Activated CD4-positive, alpha-beta T cell treated with anti-CD3 and anti-CD28 coated beads, Interleukin-2, amount 10 ng/mL, durations not matched to agents 24 days and 14 days (primary cell): ENCODE data around the gene FOSL1. TPM values are rescaled to one million over a fixed set of nuclear protein-coding genes. Genes with fewer than 3 reads are reported as not detected.

Source experiments
- DNase-seq: peaks from one replicate; pipeline ENCODE4 v3.0.0; 2022
- H3K27ac Mint-ChIP-seq: one replicate; pipeline ENCODE4 v1.8.0; 2022; ENCODE audit warnings: mild to moderate bottlenecking, mixed read lengths
- H3K27me3 Mint-ChIP-seq: one replicate; pipeline ENCODE4 v1.8.0; 2022; ENCODE audit warnings: mixed read lengths
- H3K36me3 Mint-ChIP-seq: one replicate; pipeline ENCODE4 v1.8.0; 2022; ENCODE audit warnings: low read depth, mild to moderate bottlenecking, mixed read lengths
- H3K4me1 Mint-ChIP-seq: one replicate; pipeline ENCODE4 v1.8.0; 2021; ENCODE audit warnings: mixed read lengths
- H3K4me3 Mint-ChIP-seq: one replicate; pipeline ENCODE4 v1.8.0; 2022; ENCODE audit warnings: mild to moderate bottlenecking, moderate library complexity, mixed read lengths
- H3K9me3 Mint-ChIP-seq: one replicate; pipeline ENCODE4 v1.8.0; 2021; ENCODE audit warnings: mixed read lengths
- intact Hi-C: fragments of 100-400 bp; cut with micrococcal nuclease; formaldehyde crosslinking; loops from one replicate; pipeline ENCODE4 v1.15.1; 2023
- total RNA-seq: library from RNA; stranded (reverse); gene quantifications from 2 replicates; pipeline ENCODE4 v1.2.3, GENCODE V29; 2022

The FOSL1 gene
- total RNA-seq, 1 donor from 2014 or later: 32.1 TPM

DNA sequence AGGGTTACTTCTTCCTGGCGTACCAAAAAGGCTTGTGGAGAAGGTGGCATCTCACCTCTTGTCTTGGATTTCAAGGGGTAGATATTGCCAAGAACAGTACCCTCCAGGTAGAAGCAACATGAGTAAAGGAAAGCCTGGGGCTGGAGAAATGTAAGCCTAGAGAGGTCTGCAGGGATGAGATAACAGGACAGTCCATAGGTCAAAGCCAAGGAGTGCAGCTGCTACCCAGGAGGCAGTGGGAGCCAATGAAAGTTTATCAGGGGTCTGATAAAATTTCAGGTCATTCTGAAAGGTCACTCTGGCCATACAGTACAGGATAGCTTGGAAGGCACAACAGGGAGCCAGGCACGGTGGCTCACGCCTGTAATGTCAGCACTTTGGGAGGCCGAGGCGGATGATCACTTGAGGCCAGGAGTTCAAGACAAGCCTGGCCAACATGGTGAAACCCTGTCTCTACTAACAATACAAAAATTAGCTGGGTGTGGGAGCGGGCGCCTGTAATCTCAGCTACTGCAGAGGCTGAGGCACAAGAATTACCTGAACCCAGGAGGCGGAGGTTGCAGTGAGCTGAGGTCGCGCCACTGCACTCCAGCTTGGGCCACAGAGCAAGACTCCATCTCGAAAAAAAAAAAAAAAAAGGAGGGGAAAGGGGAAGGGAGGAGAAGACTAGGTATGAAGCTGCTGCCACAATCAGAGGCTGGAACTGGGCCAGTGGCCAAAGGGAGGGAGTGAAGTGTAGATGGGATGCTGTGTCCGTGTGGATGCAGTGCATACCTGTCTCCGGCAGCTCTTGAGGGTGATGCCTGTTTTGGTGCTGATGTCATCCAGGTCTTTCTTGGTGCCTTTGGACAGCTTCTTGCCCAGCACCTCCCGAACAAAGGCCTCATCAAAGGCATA lies 13.1 kb downstream of the FOSL1 start:
- H3K27me3 Mint-ChIP-seq: no peaks in the 10 kb centered on the region
- no peak for DNase-seq
- intact Hi-C loops: no loop called here
- peak overlapping the region; percentile 98 for H3K27ac Mint-ChIP-seq
- peaks cover 40% of the 10 kb centered on the region for H3K4me1 Mint-ChIP-seq
- no peaks in the 10 kb centered on the region for H3K9me3 Mint-ChIP-seq
- peak overlapping the region; percentile 95 for H3K4me3 Mint-ChIP-seq
- peaks cover 32% of the 10 kb centered on the region for H3K36me3 Mint-ChIP-seq

- Mint-ChIP-seq H3K9me3 (no peaks in the 10 kb centered on the region), H3K4me1 (peaks cover 42% of the 10 kb centered on the region), H3K27ac (no peak overlapping the region), H3K36me3 (peaks cover 28% of the 10 kb centered on the region), H3K27me3 (no peaks in the 10 kb centered on the region), H3K4me3 (peak overlapping the region; percentile 95)
- DNase-seq: no peak
- intact Hi-C loops: no loop called here
Observed at GRCh38 chr11:65885808-65886536, 14.2 kb downstream of the FOSL1 start.

DNA sequence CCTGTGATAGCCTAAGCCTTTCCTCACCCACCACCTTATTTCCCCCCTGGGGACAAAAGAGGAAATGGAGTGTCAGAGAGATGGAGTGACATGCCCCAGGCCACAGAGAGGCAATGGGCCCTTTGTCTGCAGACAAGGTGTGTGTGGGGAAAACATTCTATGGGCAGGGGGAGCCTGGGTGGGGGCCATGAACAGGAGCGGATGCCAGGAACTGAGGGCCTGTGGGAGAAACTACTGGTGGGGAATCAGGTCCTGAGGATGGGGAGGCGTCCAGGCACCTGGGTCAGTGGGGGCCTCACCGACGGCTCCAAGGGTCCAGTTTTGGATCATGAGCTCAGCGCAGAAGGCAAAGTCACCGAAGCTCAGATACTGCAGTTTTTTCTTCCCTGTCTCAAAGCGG lies 15.0 kb downstream of the FOSL1 start:
- H3K4me1 Mint-ChIP-seq: peaks cover 46% of the 10 kb centered on the region
- peaks cover 28% of the 10 kb centered on the region for H3K36me3 Mint-ChIP-seq
- no peaks in the 10 kb centered on the region for H3K9me3 Mint-ChIP-seq
- no peaks in the 10 kb centered on the region for H3K27me3 Mint-ChIP-seq
- intact Hi-C loops: no loop called here
- no peak for DNase-seq
- no peak overlapping the region for H3K4me3 Mint-ChIP-seq
- no peak overlapping the region for H3K27ac Mint-ChIP-seq

DNA sequence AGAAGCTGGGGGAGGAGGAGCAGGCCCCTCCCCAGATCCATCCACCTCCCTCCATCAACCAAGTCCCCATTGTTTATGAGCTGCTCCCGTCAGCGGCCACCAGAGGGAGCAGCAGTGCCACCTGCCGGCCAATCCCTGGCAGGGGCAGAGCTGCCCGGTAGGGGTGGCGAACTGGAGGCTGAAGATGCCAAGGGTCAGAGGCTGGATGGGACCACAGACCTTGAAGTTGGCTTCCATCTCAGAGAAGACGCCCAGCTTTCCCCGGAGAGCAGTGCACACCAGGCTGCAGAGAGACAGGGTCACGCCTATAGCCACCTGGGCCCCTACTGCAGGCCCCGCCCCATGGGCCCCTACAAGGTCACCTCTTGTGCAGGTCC lies 15.5 kb downstream of the FOSL1 start:
- DNase-seq: peak; percentile 96
- H3K27me3 Mint-ChIP-seq: no peaks in the 10 kb centered on the region
- intact Hi-C loops: loop anchor here (1.0 kb wide), 1 partner anchor 105 kb away; no protein-coding TSS in a partner anchor
- no peak overlapping the region for H3K4me3 Mint-ChIP-seq
- no peaks in the 10 kb centered on the region for H3K9me3 Mint-ChIP-seq
- peak overlapping the region; percentile 62 for H3K27ac Mint-ChIP-seq
- peaks cover 43% of the 10 kb centered on the region for H3K4me1 Mint-ChIP-seq
- H3K36me3 Mint-ChIP-seq: peaks cover 28% of the 10 kb centered on the region

GRCh38 chr11:65883786-65884715 lies 16.1 kb downstream of the FOSL1 start:
- H3K36me3 Mint-ChIP-seq: peaks cover 28% of the 10 kb centered on the region
- DNase-seq: no peak

GRCh38 chr11:65883058-65883761 lies 17.0 kb downstream of the FOSL1 start:
- intact Hi-C loops: no loop called here
- Mint-ChIP-seq H3K36me3 (peaks cover 27% of the 10 kb centered on the region), H3K9me3 (no peaks in the 10 kb centered on the region), H3K4me1 (peaks cover 42% of the 10 kb centered on the region), H3K27ac (no peak overlapping the region), H3K27me3 (no peaks in the 10 kb centered on the region), H3K4me3 (no peak overlapping the region)
- DNase-seq: no peak

More at GRCh38 chr11:65883786-65884715, 16.1 kb downstream of the FOSL1 start:
- intact Hi-C loops: loop anchor here (1.0 kb wide), 1 partner anchor 105 kb away; no protein-coding TSS in a partner anchor
- no peaks in the 10 kb centered on the region for H3K27me3 Mint-ChIP-seq
- peaks cover 43% of the 10 kb centered on the region for H3K4me1 Mint-ChIP-seq
- no peak overlapping the region for H3K4me3 Mint-ChIP-seq
- no peaks in the 10 kb centered on the region for H3K9me3 Mint-ChIP-seq
- H3K27ac Mint-ChIP-seq: peak overlapping the region; percentile 62

- no peak overlapping the region for H3K27ac Mint-ChIP-seq
- no peaks in the 10 kb centered on the region for H3K27me3 Mint-ChIP-seq
- intact Hi-C loops: no loop called here
- no peak overlapping the region for H3K4me3 Mint-ChIP-seq
- no peaks in the 10 kb centered on the region for H3K9me3 Mint-ChIP-seq
- DNase-seq: no peak
- peaks cover 26% of the 10 kb centered on the region for H3K36me3 Mint-ChIP-seq
- H3K4me1 Mint-ChIP-seq: peaks cover 40% of the 10 kb centered on the region
Observed at GRCh38 chr11:65882120-65883057, 17.8 kb downstream of the FOSL1 start.

- Mint-ChIP-seq H3K4me1 (peaks cover 34% of the 10 kb centered on the region), H3K27ac (peak overlapping the region; percentile 43)
Observed at GRCh38 chr11:65880844-65881421, 19.3 kb downstream of the FOSL1 start.

GRCh38 chr11:65880027-65880426 lies 20.2 kb downstream of the FOSL1 start:
- peak overlapping the region; percentile 66 for H3K4me3 Mint-ChIP-seq
- no peak for DNase-seq
- no peaks in the 10 kb centered on the region for H3K9me3 Mint-ChIP-seq
- peaks cover 30% of the 10 kb centered on the region for H3K4me1 Mint-ChIP-seq
- H3K27me3 Mint-ChIP-seq: no peaks in the 10 kb centered on the region
- peak overlapping the region; percentile 80 for H3K27ac Mint-ChIP-seq
- H3K36me3 Mint-ChIP-seq: peaks cover 16% of the 10 kb centered on the region
- intact Hi-C loops: no loop called here

More at GRCh38 chr11:65880844-65881421, 19.3 kb downstream of the FOSL1 start:
- peak; percentile 70 for DNase-seq
- intact Hi-C loops: no loop called here
- H3K36me3 Mint-ChIP-seq: peaks cover 16% of the 10 kb centered on the region
- H3K4me3 Mint-ChIP-seq: peak overlapping the region; percentile 13
- no peaks in the 10 kb centered on the region for H3K27me3 Mint-ChIP-seq
- no peaks in the 10 kb centered on the region for H3K9me3 Mint-ChIP-seq

- Mint-ChIP-seq H3K9me3 (no peaks in the 10 kb centered on the region), H3K27ac (peak within 1 kb of the TSS; percentile 80), H3K36me3 (peaks cover 14% of the 10 kb centered on the region), H3K4me3 (peak within 1 kb of the TSS; percentile 66), H3K4me1 (peaks cover 28% of the 10 kb centered on the region), H3K27me3 (no peaks in the 10 kb centered on the region)
- peak; percentile 78 for DNase-seq
- intact Hi-C loops: no loop called here
Observed at GRCh38 chr11:65879617-65880016, 20.6 kb downstream of the FOSL1 start, which contains the start of gene CTSW. CTSW (plus strand) TSS chr11:65879837; CDS start chr11:65879855, 18 bp downstream.

DNA sequence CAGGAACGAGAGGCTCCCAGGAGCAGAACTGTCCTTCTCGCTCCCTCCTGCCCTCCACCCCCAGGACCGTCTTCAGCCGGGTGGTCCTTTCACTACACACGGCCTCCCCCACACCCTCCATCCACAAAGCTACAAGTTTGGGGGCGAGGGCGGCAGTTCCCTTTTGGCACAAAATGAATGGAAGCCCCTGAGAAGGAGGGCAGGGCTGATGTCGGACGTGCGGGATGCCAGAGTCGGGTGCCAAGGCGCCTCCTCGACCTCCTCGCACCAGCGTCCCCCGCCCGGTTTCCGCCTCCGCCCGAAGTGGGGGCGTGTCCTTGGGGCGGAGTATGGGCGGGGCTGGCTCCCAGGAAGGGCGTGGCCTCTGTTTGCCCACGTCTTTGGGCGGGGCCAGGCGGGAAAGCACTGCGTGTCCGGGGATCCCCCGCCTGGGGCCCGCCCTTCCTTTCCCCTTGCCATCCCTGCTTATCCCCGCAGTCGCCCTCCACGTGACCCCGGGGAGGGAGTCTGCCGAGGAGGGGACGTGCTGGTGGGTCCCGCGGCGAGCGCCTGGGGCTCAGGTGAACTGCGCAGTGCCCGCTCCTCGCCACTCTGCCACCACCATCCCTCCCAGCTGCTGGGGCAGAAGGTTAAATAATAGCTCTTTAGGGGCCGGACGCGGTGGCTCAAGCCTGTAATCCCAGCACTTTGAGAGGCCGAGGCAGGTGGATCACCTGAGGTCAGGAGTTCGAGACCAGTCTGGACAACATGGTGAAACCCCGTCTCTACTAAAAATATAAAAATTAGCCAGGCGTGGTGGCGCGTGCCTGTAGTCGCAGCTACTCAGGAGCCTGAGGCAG lies 26.7 kb downstream of the FOSL1 start:
- peak; percentile 100 for DNase-seq
- H3K36me3 Mint-ChIP-seq: peaks cover under 1% of the 10 kb centered on the region
- peaks cover 19% of the 10 kb centered on the region for H3K4me1 Mint-ChIP-seq
- intact Hi-C loops: loop anchor here (1.0 kb wide), 1 partner anchor 14 kb away; no protein-coding TSS in a partner anchor
- no peaks in the 10 kb centered on the region for H3K9me3 Mint-ChIP-seq
- no peaks in the 10 kb centered on the region for H3K27me3 Mint-ChIP-seq
- H3K4me3 Mint-ChIP-seq: peak overlapping the region; percentile 80
- H3K27ac Mint-ChIP-seq: peak overlapping the region; percentile 22
